Esophagus muscularis mucosa (tissue), 4 donors: ENCODE measurements around the gene PARN.

Source experiments
- CTCF ChIP-seq, 3 experiments: fragments of 200-600 bp in 2 of 3; fragments of 450-650 bp in 1 of 3; sonication (generic) in 2 of 3; IDR thresholded peaks; one replicate each; pipeline ENCODE4 v1.5.1; 2017 to 2019; ENCODE audit warnings: antibody characterized with exemption in 3 of 3, mild to moderate bottlenecking in 2 of 3, moderate library complexity in 1 of 3
- EP300 ChIP-seq: sonication (generic); formaldehyde crosslinking; IDR thresholded peaks from one replicate; pipeline ENCODE4 v1.6.1; 2017; ENCODE audit warnings: antibody characterized with exemption
- POLR2A ChIP-seq: fragments of 450-650 bp; IDR thresholded peaks from one replicate; pipeline ENCODE4 v1.6.1; 2017; ENCODE audit warnings: antibody characterized with exemption, moderate library complexity, mild to moderate bottlenecking, low read depth
- POLR2AphosphoS5 ChIP-seq, 2 donors: sonication (generic); formaldehyde crosslinking; IDR thresholded peaks; one replicate each; pipeline ENCODE4 v1.6.1; 2017; ENCODE audit warnings: antibody characterized with exemption in 2 of 2

- TF ChIP-seq CTCF (IDR thresholded peaks at IDR 0.05), result no peak
- no peak for TF ChIP-seq EP300
- TF ChIP-seq POLR2AphosphoS5 (IDR thresholded peaks at IDR 0.05), result no peak
- TF ChIP-seq POLR2A, result no peak
These were observed 153.9 kb downstream of the PARN start for GRCh38 chr16:14476183-14476582.
